T47D (cell line): Measurements from ENCODE around the gene NTM.
"Not testable (repeated sequence)": the region's sequence is repeated elsewhere in the genome, so short reads cannot be mapped to it uniquely, and the experiment has no call there.

Experiments used
- DNase-seq, 2 experiments: peaks; one replicate each; pipeline versions ENCODE4 v3.0.0 to v3.0.0-alpha.2; 2011 to 2012; ENCODE audit warnings: low read depth in 1 of 2, low spot score in 1 of 2
- JUND ChIP-seq: IDR thresholded peaks from 2 replicates; pipeline ENCODE4 v1.6.1; 2012; ENCODE audit warnings: low read depth
- in situ Hi-C: cut with HindIII; loops from 2 replicates; pipeline ENCODE4 v1.10.0; 2016; ENCODE audit warnings: low sequenced_read_pairs, low pct_unique_long_range_greater_than_20kb

Gene NTM

DNA sequence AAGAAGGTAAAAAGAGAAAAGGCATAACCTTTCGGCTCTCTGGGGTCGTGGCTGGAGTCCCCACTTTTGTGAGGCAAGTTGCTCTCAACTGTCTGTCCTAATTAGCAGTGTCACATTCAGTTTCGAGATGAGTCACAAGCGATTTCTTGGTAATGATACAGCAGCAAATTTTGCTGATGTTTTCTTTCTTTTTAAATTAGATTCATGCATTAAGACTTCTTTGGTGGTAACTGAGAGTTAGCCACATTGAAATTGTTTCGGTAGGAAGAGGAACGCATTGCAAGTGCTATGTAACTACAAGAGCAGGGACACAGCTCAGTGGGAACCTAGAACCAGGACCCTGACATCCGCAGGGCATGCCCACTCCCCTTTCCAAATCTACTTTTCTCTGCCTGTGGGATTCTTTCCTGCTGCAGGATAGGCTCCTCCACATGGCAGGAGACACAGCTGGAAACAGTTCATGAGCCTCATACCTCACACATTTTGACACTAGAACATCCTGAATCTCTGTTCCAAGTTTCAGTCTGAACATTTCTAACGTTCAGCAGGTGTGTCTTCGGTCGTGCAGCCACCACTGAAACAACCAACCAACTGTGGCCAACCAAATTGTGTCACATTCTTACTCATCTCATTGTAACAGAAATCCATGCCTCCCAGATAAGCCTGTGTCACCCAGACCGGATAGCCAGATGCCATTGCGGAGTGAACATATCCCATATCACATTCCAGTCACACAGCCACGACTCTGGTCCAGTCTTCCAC lies 987.6 kb downstream of the NTM start:
- TF ChIP-seq JUND = no peak
- in situ Hi-C loops = no loop called here
- no peak for DNase-seq

DNA sequence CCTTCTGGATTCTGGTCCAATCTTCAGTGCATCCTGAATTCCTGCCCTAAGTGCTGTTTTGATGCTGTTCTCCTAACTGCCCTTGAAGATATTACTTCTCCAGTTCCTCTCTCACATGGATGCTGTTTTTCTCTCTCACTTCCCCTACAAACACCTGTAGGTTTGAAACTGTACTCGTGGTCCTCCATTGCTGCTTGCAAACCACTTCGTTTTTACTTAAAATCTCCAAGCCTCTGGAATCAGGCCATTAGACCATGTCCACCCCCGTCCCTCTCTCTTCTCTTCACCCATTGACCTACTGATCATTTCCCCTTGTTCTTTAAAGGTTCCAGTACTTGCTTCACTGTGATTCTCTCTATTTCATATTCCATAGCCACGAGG lies 988.1 kb downstream of the NTM start:
- no peak for DNase-seq
- TF ChIP-seq JUND = no peak
- in situ Hi-C loops = no loop called here

GRCh38 chr11:132361011-132361550 lies 990.7 kb downstream of the NTM start:
- DNase-seq = no peak
- TF ChIP-seq JUND = no peak
- in situ Hi-C loops = no loop called here

GRCh38 chr11:132365650-132366049 lies 995.2 kb downstream of the NTM start:
- no peak for TF ChIP-seq JUND
- DNase-seq = no peak
- in situ Hi-C loops = no loop called here

DNA sequence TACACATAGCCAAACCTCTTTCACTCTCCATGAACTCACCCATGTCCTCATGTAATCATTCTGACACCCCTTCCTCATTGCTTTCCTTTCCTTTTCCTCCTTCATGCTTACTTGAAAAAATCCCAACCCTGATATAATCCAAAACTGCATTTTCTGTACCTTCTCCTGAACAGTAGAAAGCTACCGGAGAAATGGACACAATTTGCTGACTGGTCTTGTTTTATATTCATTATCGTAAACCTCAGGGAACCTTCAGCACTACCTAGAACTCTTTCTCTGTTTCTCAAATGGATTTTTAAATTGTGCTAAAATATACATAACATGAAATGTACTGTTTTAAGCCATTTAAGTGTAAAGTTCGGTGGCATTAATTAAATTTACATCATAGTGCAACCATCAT lies 996.9 kb downstream of the NTM start:
- DNase-seq = no peak
- in situ Hi-C loops = no loop called here
- no peak for TF ChIP-seq JUND

- DNase-seq, in situ Hi-C loops: not testable (repeated sequence)
Observed at GRCh38 chr11:132370114-132370513, 999.7 kb downstream of the NTM start.

GRCh38 chr11:132373405-132374143 lies 1003.2 kb downstream of the NTM start:
- DNase-seq = no peak
- in situ Hi-C loops = no loop called here
- TF ChIP-seq JUND = no peak

DNA sequence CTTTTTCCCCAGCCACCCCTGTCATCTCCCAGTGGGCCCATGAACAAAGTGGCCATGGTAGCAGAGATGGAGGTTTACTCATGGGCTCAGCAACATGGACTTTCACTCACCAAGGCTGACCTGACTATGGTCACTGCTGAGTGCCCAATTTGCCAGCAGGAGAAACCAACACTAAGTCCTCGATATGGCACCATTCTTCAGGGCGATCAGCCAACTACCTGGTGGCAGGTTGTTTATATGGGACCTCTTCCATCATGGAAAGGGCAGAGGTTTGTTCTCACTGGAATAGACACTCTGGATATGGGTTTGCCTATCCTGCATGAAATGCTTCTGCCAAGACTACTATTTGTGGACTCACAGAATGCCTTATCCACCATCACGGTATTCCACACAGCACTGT lies 1009.1 kb downstream of the NTM start:
- no peak for DNase-seq
- in situ Hi-C loops = no loop called here
- no peak for TF ChIP-seq JUND
